Neural cell (in vitro differentiated cells): ENCODE measurements around the gene ERBB4.

Experiments used
- EP300 ChIP-seq: fragments of 450-650 bp; conservative IDR thresholded peaks from 2 replicates; pipeline ENCODE4 v1.6.1; 2014; ENCODE audit warnings: antibody characterized with exemption, mild to moderate bottlenecking, moderate library complexity; ENCODE audit not compliant: poor library complexity, severe bottlenecking
- EZH2 ChIP-seq: fragments of 200-600, 300-800 bp; shearing (Covaris generic), sonication (generic); IDR thresholded peaks from 2 replicates; pipeline ENCODE4 v1.6.1; 2014; ENCODE audit warnings: antibody characterized with exemption, low read length, borderline replicate concordance, mild to moderate bottlenecking; ENCODE audit not compliant: insufficient read depth, poor library complexity, severe bottlenecking
- POLR2AphosphoS5 ChIP-seq: IDR thresholded peaks from 2 replicates; pipeline ENCODE4 v1.6.1; 2012
- RAD21 ChIP-seq: fragments of 450-650 bp; conservative IDR thresholded peaks from 2 replicates; pipeline ENCODE4 v1.6.1; 2014; ENCODE audit warnings: antibody characterized with exemption, mild to moderate bottlenecking, moderate library complexity
- TAF1 ChIP-seq: IDR thresholded peaks from 2 replicates; pipeline ENCODE4 v1.6.1; 2012; ENCODE audit warnings: low read depth
- TF ChIP-seq, protein P1 (sequence below): IDR thresholded peaks from 2 replicates; pipeline ENCODE4 v1.6.1; 2012; ENCODE audit warnings: borderline replicate concordance
- TF ChIP-seq, protein P2 (sequence below): fragments of 450-650 bp; IDR thresholded peaks from 2 replicates; pipeline ENCODE4 v1.5.1; 2014; ENCODE audit warnings: antibody characterized with exemption, mild to moderate bottlenecking, moderate library complexity; ENCODE audit not compliant: poor library complexity, severe bottlenecking

DNA sequence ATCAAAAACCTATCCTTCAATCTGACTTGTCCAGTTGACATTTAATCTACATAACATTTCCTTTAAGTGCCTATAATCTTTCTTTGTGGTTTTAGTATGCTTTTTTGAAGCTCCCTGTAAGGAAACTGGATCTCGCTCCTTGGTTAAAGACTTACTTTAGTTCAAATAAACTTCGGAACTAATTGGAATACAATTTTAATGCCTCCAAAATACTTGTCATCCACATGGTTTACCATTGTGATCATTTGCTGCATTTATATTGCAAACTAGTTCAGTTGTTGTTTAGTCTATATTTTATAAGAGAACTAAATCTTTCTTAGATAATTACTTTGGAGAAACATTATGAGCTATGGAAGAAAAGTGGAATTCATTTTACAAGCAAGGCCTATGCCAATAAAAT, 496.0 kb downstream of the ERBB4 start:
- TF ChIP-seq RAD21 (no peak), TAF1 (no peak), EP300 (no peak), POLR2AphosphoS5 (no peak), EZH2 (no peak)
- TF ChIP-seq, protein P1, sequence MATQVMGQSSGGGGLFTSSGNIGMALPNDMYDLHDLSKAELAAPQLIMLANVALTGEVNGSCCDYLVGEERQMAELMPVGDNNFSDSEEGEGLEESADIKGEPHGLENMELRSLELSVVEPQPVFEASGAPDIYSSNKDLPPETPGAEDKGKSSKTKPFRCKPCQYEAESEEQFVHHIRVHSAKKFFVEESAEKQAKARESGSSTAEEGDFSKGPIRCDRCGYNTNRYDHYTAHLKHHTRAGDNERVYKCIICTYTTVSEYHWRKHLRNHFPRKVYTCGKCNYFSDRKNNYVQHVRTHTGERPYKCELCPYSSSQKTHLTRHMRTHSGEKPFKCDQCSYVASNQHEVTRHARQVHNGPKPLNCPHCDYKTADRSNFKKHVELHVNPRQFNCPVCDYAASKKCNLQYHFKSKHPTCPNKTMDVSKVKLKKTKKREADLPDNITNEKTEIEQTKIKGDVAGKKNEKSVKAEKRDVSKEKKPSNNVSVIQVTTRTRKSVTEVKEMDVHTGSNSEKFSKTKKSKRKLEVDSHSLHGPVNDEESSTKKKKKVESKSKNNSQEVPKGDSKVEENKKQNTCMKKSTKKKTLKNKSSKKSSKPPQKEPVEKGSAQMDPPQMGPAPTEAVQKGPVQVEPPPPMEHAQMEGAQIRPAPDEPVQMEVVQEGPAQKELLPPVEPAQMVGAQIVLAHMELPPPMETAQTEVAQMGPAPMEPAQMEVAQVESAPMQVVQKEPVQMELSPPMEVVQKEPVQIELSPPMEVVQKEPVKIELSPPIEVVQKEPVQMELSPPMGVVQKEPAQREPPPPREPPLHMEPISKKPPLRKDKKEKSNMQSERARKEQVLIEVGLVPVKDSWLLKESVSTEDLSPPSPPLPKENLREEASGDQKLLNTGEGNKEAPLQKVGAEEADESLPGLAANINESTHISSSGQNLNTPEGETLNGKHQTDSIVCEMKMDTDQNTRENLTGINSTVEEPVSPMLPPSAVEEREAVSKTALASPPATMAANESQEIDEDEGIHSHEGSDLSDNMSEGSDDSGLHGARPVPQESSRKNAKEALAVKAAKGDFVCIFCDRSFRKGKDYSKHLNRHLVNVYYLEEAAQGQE = no peak
- TF ChIP-seq, protein P2, sequence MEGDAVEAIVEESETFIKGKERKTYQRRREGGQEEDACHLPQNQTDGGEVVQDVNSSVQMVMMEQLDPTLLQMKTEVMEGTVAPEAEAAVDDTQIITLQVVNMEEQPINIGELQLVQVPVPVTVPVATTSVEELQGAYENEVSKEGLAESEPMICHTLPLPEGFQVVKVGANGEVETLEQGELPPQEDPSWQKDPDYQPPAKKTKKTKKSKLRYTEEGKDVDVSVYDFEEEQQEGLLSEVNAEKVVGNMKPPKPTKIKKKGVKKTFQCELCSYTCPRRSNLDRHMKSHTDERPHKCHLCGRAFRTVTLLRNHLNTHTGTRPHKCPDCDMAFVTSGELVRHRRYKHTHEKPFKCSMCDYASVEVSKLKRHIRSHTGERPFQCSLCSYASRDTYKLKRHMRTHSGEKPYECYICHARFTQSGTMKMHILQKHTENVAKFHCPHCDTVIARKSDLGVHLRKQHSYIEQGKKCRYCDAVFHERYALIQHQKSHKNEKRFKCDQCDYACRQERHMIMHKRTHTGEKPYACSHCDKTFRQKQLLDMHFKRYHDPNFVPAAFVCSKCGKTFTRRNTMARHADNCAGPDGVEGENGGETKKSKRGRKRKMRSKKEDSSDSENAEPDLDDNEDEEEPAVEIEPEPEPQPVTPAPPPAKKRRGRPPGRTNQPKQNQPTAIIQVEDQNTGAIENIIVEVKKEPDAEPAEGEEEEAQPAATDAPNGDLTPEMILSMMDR = no peak
